Diencephalon (tissue), 1 donor: Measurements from ENCODE around the gene MPPED2. TPM values are rescaled to one million over a fixed set of nuclear protein-coding genes. Genes with fewer than 3 reads are reported as not detected.

Experiments used
- total RNA-seq: library from RNA; depleted of rRNA; stranded (reverse); fragments of >200 nt; gene quantifications from one replicate; pipeline ENCODE4 v1.2.3, GENCODE V29; 2014

Gene MPPED2
- 84.9 TPM for total RNA-seq

GRCh38 chr11:30586251-30587144 lies at the start of gene MPPED2:
MPPED2 (minus strand) TSS chr11:30586353; CDS start chr11:30580373, 5,980 bp downstream.

